SK-N-SH (cell line): ENCODE data around the gene CD93. TPM values are rescaled to one million over a fixed set of nuclear protein-coding genes. Genes with fewer than 3 reads are reported as not detected.

Experiments
- CTCF ChIA-PET: fragments of 300-600, 350-600 bp; formaldehyde crosslinking; extraction: SDS; loops from one replicate; lab custom pipeline; 2021; lab: Yijun Ruan, JAX
- POLR2A ChIA-PET: fragments of 350-600 bp; sonication (Branson Sonifier 250); formaldehyde crosslinking; extraction: SDS; loops from one replicate; lab custom pipeline; 2020; ENCODE audit warnings: antibody characterized with exemption, inconsistent platforms; lab: Yijun Ruan, JAX
- DNase-seq: peaks from one replicate; pipeline ENCODE4 v3.0.0; 2012
- H2AFZ ChIP-seq: fragments of 200-600 bp; sonication (generic); 2 replicates; pipeline ENCODE4 v1.8.1; 2016; ENCODE audit warnings: antibody characterized with exemption, mild to moderate bottlenecking, low read depth
- H3F3A ChIP-seq: fragments of 200-600 bp; sonication (generic); replicated peaks from 2 replicates; pipeline ENCODE3; 2016; ENCODE audit warnings: antibody characterized with exemption, mild to moderate bottlenecking; ENCODE audit not compliant: insufficient read depth
- H3K27ac ChIP-seq, 2 experiments: fragments of 200-500 bp in 1 of 2; fragments of 200-600 bp in 1 of 2; sonication (Bioruptor generic) in 1 of 2; sonication (generic), shearing (Covaris generic) in 1 of 2; 2 replicates each; pipeline versions ENCODE4 v1.5.1 to v1.6.1; 2014 to 2016; ENCODE audit warnings: low read depth in 2 of 2, inconsistent platforms in 1 of 2, low read length in 1 of 2, mild to moderate bottlenecking in 1 of 2, mixed read lengths in 1 of 2
- H3K27me3 ChIP-seq: fragments of 200-600 bp; sonication (generic), shearing (Covaris generic); 2 replicates; pipeline ENCODE4 v1.6.1; 2016; ENCODE audit warnings: mixed run types; ENCODE audit not compliant: insufficient read depth
- H3K36me3 ChIP-seq, 2 experiments: fragments of 200-500 bp in 1 of 2; fragments of 200-600 bp in 1 of 2; sonication (Bioruptor generic) in 1 of 2; sonication (generic) in 1 of 2; replicated peaks in 1 of 2; 2 replicates each; pipeline versions ENCODE3 to v1.5.1; 2014 to 2016; ENCODE audit warnings: low read length in 1 of 2, mild to moderate bottlenecking in 1 of 2; ENCODE audit not compliant: insufficient read depth in 2 of 2, control insufficient read depth in 1 of 2
- H3K4me1 ChIP-seq, 2 experiments: fragments of 200-500 bp in 1 of 2; fragments of 200-600 bp in 1 of 2; sonication (Bioruptor generic) in 1 of 2; sonication (generic), shearing (Covaris generic) in 1 of 2; 2 replicates each; pipeline versions ENCODE4 v1.5.1 to v1.6.1; 2014 to 2016; ENCODE audit warnings: low read depth in 1 of 2, low read length in 1 of 2, mixed run types in 1 of 2; ENCODE audit not compliant: insufficient read depth in 2 of 2, control insufficient read depth in 1 of 2
- H3K4me2 ChIP-seq: fragments of 200-600 bp; sonication (generic), shearing (Covaris generic); 2 replicates; pipeline ENCODE4 v1.6.1; 2017; ENCODE audit warnings: mixed run types
- H3K4me3 ChIP-seq, 2 experiments: fragments of 200-500 bp in 1 of 2; fragments of 200-600 bp in 1 of 2; sonication (Bioruptor generic) in 1 of 2; sonication (generic), shearing (Covaris generic) in 1 of 2; 2 replicates each; pipeline versions ENCODE4 v1.5.1 to v1.8.1; 2014 to 2016; ENCODE audit warnings: low read depth in 2 of 2, inconsistent platforms in 1 of 2, low read length in 1 of 2, mild to moderate bottlenecking in 1 of 2, mixed read lengths in 1 of 2, moderate library complexity in 1 of 2
- H3K79me2 ChIP-seq: fragments of 200-600 bp; sonication (generic); 2 replicates; pipeline ENCODE4 v1.8.1; 2017; ENCODE audit warnings: mild to moderate bottlenecking; ENCODE audit not compliant: insufficient read depth
- H3K9ac ChIP-seq: fragments of 200-600 bp; sonication (generic); 2 replicates; pipeline ENCODE4 v1.6.1; 2017; ENCODE audit warnings: mixed run types
- H3K9me2 ChIP-seq: fragments of 200-600 bp; sonication (generic); 2 replicates; pipeline ENCODE4 v1.6.1; 2017; ENCODE audit warnings: mixed run types
- H3K9me3 ChIP-seq: fragments of 200-600 bp; sonication (generic); 2 replicates; pipeline ENCODE4 v1.6.1; 2017; ENCODE audit warnings: mixed run types, mild to moderate bottlenecking, moderate library complexity
- H4K20me1 ChIP-seq: fragments of 200-600 bp; sonication (generic); 2 replicates; pipeline ENCODE4 v1.6.1; 2017; ENCODE audit warnings: mild to moderate bottlenecking, mixed run types; ENCODE audit not compliant: insufficient read depth
- CHD2 ChIP-seq: fragments of 150-350 bp; IDR thresholded peaks from 2 replicates; pipeline ENCODE4 v1.6.1; 2018; ENCODE audit warnings: low read length; ENCODE audit not compliant: partially characterized antibody
- ELF1 ChIP-seq: IDR thresholded peaks from 2 replicates; pipeline ENCODE4 v1.4.0; 2012
- FOSL2 ChIP-seq: IDR thresholded peaks from 2 replicates; pipeline ENCODE4 v1.4.0; 2012; ENCODE audit warnings: low read depth, mild to moderate bottlenecking, moderate library complexity, borderline replicate concordance
- FOXJ3 ChIP-seq: sonication (generic); formaldehyde crosslinking; IDR thresholded peaks from 2 replicates; pipeline ENCODE4 v1.5.1; 2020; ENCODE audit warnings: mild to moderate bottlenecking, missing genetic modification reagents
- GABPA ChIP-seq: IDR thresholded peaks from 2 replicates; pipeline ENCODE4 v1.4.0; 2012; ENCODE audit warnings: low read depth, mild to moderate bottlenecking
- MEF2A ChIP-seq: IDR thresholded peaks from 2 replicates; pipeline ENCODE4 v1.4.0; 2012; ENCODE audit warnings: low read depth, borderline replicate concordance
- SIN3A ChIP-seq: IDR thresholded peaks from 2 replicates; pipeline ENCODE4 v1.6.1; 2012; ENCODE audit warnings: low read depth, mild to moderate bottlenecking, low read length, moderate library complexity, borderline replicate concordance
- TAF1 ChIP-seq: IDR thresholded peaks from 2 replicates; pipeline ENCODE4 v1.6.1; 2012; ENCODE audit warnings: low read depth, mild to moderate bottlenecking, low read length, moderate library complexity, borderline replicate concordance
- WGBS: methylation state at CpG from one replicate; pipeline ENCODE4 v1.1.6; 2017; ENCODE audit warnings: low lambda C conversion rate; 5-methylcytosine and 5-hydroxymethylcytosine counted together
- polyA plus RNA-seq, 3 experiments: library from polyadenylated mRNA; depleted of rRNA; stranded (reverse); fragments of >200 nt; gene quantifications; 2 replicates each; pipeline ENCODE4 v1.2.3, GENCODE V29; 2012
- TF ChIP-seq, protein P1 (sequence below): fragments of 200-600 bp; sonication (generic); IDR thresholded peaks from 2 replicates; pipeline ENCODE4 v1.6.1; 2017; ENCODE audit warnings: antibody characterized with exemption, mild to moderate bottlenecking, moderate library complexity
- TF ChIP-seq, protein P2 (sequence below): fragments of 150-350 bp; IDR thresholded peaks from 2 replicates; pipeline ENCODE4 v1.6.1; 2017; ENCODE audit warnings: antibody characterized with exemption, low read length, low read depth, borderline replicate concordance
- TF ChIP-seq, protein P3 (sequence below): IDR thresholded peaks from 2 replicates; pipeline ENCODE4 v1.6.1; 2012; ENCODE audit warnings: mild to moderate bottlenecking, low read depth, low read length, moderate library complexity

Gene CD93
- polyA plus RNA-seq, 1 of the 3 experiments (the other 2 are of a cell fraction) = 0.03 TPM

DNA sequence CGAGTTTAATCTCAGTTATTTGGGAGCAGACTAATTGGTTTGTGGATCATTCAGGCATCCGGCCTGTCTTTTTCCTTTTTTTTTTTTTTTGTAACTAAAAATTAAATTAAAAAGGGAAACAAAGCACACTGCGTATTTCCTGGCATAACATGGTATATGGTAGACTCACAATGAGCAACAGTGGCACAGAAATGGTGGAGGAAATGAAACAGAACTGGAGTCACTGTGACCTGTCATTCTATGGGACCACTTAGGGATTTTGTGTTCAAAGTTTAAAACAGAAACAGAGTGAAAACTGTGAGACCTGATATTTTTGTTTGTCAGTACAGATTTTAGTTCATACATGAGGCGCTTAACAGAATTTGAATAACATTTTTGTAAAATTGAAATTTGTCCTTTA, 4.8 kb upstream of the CD93 start:
- DNase-seq = no peak

DNA sequence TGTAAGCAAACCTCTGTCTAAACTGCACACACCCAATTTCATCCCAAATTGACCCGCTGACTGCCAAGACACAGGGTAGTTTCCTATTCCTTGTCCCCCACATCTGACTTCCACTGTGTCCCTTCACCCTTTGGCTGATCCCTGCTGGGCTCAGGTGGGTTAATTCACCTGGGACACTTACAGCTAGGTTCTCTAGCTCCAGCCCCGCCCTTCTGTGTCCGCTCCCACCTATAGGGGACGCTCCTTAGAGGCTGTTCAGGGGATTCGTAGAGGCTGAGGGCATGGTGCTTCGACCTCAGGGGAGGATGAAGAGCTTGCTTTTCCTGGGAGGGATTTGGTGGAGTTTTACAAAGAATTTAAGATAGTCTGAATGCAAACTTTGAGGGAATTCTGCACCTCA, 4.0 kb upstream of the CD93 start:
- no peaks in the 10 kb centered on the region for H3K9me2 ChIP-seq
- no peak overlapping the region for H2AFZ ChIP-seq
- peaks cover 83% of the 10 kb centered on the region for H3K27me3 ChIP-seq
- no peaks in the 10 kb centered on the region for H3K4me1 ChIP-seq
- H3K79me2 ChIP-seq = no peaks in the 10 kb centered on the region
- 27% methylated on average over 3 of the region's 6 CpGs for WGBS
- H3K27ac ChIP-seq = no peak overlapping the region
- TF ChIP-seq FOXJ3 (no peak), GABPA (no peak), FOSL2 (no peak), MEF2A (no peak)
- TF ChIP-seq, protein P1, sequence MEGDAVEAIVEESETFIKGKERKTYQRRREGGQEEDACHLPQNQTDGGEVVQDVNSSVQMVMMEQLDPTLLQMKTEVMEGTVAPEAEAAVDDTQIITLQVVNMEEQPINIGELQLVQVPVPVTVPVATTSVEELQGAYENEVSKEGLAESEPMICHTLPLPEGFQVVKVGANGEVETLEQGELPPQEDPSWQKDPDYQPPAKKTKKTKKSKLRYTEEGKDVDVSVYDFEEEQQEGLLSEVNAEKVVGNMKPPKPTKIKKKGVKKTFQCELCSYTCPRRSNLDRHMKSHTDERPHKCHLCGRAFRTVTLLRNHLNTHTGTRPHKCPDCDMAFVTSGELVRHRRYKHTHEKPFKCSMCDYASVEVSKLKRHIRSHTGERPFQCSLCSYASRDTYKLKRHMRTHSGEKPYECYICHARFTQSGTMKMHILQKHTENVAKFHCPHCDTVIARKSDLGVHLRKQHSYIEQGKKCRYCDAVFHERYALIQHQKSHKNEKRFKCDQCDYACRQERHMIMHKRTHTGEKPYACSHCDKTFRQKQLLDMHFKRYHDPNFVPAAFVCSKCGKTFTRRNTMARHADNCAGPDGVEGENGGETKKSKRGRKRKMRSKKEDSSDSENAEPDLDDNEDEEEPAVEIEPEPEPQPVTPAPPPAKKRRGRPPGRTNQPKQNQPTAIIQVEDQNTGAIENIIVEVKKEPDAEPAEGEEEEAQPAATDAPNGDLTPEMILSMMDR = 0 out of 2 replicates have a peak, but pooled peaks have one; percentile 6
- no peak overlapping the region for H3K4me3 ChIP-seq
- no peak for DNase-seq
- no peaks in the 10 kb centered on the region for H3K36me3 ChIP-seq
- CTCF ChIA-PET = no interaction called here
- H3K9me3 ChIP-seq = no peaks in the 10 kb centered on the region
- POLR2A ChIA-PET = no interaction called here
- H4K20me1 ChIP-seq = no peaks in the 10 kb centered on the region
- H3F3A ChIP-seq = no peaks in the 10 kb centered on the region
- no peak overlapping the region for H3K9ac ChIP-seq
- H3K4me2 ChIP-seq = no peak overlapping the region

More for the DNA sequence above, 4.8 kb upstream of the CD93 start:
- H3K79me2 ChIP-seq = no peaks in the 10 kb centered on the region
- H3K4me1 ChIP-seq = no peaks in the 10 kb centered on the region
- H3K4me3 ChIP-seq = no peak overlapping the region
- POLR2A ChIA-PET = no interaction called here
- no peaks in the 10 kb centered on the region for H4K20me1 ChIP-seq
- TF ChIP-seq ELF1 (no peak), SIN3A (no peak), GABPA (no peak), MEF2A (no peak), TAF1 (no peak), CHD2 (no peak)
- TF ChIP-seq, protein P2, sequence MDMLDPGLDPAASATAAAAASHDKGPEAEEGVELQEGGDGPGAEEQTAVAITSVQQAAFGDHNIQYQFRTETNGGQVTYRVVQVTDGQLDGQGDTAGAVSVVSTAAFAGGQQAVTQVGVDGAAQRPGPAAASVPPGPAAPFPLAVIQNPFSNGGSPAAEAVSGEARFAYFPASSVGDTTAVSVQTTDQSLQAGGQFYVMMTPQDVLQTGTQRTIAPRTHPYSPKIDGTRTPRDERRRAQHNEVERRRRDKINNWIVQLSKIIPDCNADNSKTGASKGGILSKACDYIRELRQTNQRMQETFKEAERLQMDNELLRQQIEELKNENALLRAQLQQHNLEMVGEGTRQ = no peak
- TF ChIP-seq, protein P3, sequence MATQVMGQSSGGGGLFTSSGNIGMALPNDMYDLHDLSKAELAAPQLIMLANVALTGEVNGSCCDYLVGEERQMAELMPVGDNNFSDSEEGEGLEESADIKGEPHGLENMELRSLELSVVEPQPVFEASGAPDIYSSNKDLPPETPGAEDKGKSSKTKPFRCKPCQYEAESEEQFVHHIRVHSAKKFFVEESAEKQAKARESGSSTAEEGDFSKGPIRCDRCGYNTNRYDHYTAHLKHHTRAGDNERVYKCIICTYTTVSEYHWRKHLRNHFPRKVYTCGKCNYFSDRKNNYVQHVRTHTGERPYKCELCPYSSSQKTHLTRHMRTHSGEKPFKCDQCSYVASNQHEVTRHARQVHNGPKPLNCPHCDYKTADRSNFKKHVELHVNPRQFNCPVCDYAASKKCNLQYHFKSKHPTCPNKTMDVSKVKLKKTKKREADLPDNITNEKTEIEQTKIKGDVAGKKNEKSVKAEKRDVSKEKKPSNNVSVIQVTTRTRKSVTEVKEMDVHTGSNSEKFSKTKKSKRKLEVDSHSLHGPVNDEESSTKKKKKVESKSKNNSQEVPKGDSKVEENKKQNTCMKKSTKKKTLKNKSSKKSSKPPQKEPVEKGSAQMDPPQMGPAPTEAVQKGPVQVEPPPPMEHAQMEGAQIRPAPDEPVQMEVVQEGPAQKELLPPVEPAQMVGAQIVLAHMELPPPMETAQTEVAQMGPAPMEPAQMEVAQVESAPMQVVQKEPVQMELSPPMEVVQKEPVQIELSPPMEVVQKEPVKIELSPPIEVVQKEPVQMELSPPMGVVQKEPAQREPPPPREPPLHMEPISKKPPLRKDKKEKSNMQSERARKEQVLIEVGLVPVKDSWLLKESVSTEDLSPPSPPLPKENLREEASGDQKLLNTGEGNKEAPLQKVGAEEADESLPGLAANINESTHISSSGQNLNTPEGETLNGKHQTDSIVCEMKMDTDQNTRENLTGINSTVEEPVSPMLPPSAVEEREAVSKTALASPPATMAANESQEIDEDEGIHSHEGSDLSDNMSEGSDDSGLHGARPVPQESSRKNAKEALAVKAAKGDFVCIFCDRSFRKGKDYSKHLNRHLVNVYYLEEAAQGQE = no peak
- no peak overlapping the region for H3K9ac ChIP-seq
- WGBS = 22% methylated on average over 4 of the region's 4 CpGs
- H3K9me3 ChIP-seq = no peaks in the 10 kb centered on the region
- H2AFZ ChIP-seq = no peak overlapping the region
- H3F3A ChIP-seq = no peaks in the 10 kb centered on the region
- no peak overlapping the region for H3K27ac ChIP-seq
- no peak overlapping the region for H3K4me2 ChIP-seq
- no peaks in the 10 kb centered on the region for H3K36me3 ChIP-seq
- CTCF ChIA-PET = no interaction called here
- H3K9me2 ChIP-seq = no peaks in the 10 kb centered on the region
- H3K27me3 ChIP-seq = peaks cover 89% of the 10 kb centered on the region
